ENCODE data around the gene NR2F6.
"Not testable (repeated sequence)": the region's sequence is repeated elsewhere in the genome, so short reads cannot be mapped to it uniquely, and the experiment has no call there.

NR2F6 gene

DNA sequence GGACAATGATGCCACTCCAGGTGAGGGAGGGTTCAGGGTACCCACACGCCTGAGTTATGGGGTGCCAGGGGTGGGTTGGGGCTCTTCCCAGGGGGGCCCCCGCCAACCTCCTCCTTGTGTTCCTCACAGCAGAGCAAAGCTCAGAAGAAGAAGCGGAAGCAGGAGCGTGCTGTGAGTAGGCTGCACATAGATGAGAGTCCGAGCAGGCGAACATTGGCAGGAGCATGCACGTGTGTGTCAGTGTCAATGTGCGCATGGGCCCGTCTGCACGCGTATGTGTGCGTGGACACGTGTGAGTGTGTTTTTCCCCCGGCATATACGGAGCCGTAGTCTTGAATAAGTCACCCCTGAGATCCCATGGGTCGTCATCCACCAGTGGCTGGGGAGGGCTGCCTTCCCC is 43.0 kb downstream of the NR2F6 start:
- Histone ChIP-seq H3K9me3 (ENCODE audit: insufficient read depth, low read depth, low read length) (no peaks in the 10 kb centered on the region), H3K36me3 (ENCODE audit: insufficient read depth, low read depth, low read length) (peaks cover 43% of the 10 kb centered on the region), H3K4me1 (ENCODE audit: insufficient read depth, low read length) (no peaks in the 10 kb centered on the region), H3K4me3 (ENCODE audit: low read length) (no peak overlapping the region), H3K9ac (ENCODE audit: low read depth, low read length) (no peak overlapping the region), H3K27me3 (ENCODE audit: insufficient read depth, low read length) (no peaks in the 10 kb centered on the region), H3K27ac (ENCODE audit: low read length) (no peak overlapping the region)

DNA sequence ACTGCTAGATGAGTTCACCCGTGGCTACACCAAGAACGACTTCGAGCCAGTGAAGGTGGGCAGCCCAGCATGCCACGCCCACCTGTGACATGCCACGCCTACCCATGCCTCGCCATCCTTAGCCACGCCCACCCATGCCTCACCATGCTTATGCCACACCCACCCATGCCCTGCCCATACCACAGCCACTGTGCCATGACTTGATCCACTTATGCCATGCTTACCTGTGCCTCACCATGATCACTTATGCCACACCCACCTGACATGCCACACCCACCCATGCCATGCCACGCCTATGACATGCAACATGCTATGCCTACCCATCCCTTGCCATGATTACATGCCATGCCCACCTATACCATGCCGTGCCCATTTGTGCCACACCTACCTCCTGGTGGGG is 43.5 kb downstream of the NR2F6 start:
- H3K27me3 ChIP-seq (ENCODE audit: insufficient read depth, low read length): no peaks in the 10 kb centered on the region
- no peak overlapping the region for H3K27ac ChIP-seq (ENCODE audit: low read length)
- H3K9me3 ChIP-seq (ENCODE audit: insufficient read depth, low read depth, low read length): no peaks in the 10 kb centered on the region
- no peaks in the 10 kb centered on the region for H3K4me1 ChIP-seq (ENCODE audit: insufficient read depth, low read length)
- H3K4me3 ChIP-seq (ENCODE audit: low read length): no peak overlapping the region
- no peak overlapping the region for H3K9ac ChIP-seq (ENCODE audit: low read depth, low read length)
- H3K36me3 ChIP-seq (ENCODE audit: insufficient read depth, low read depth, low read length): peaks cover 45% of the 10 kb centered on the region

DNA sequence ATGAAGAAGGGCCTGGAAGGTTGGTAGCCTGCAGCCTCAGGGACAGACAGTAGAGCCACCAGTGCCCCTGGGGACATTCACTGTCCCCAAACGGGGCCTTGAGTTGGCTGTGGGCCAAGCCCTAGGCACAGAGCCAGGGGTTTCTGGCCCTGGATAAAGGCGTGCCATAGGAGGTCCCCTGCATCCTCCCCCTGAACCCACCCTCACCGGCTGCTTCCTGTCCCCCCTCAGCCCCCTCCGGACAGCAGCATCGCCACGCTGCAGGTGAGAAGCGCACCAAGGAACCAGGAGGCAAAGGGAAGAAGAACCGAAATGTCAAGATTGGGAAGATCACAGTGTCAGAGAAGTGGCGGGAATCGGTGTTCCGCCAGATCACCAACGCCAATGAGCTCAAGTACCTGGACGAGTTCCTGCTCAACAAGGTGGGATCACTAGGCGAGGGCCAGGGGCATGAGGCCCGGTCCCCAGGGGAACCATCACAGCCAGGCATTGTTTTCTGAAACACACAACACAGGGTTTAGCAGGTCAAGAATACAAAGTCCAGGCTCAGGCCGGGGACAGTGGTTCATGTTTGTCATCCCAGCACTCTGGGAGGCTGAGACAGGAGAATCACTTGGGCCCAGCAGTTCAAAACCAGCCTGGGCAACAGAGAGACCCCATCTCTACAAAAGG is 45.2 kb downstream of the NR2F6 start:
- Histone ChIP-seq H3K4me1 (ENCODE audit: insufficient read depth, low read length) (no peaks in the 10 kb centered on the region), H3K4me3 (ENCODE audit: low read length) (no peak overlapping the region), H3K36me3 (ENCODE audit: insufficient read depth, low read depth, low read length) (peaks cover 41% of the 10 kb centered on the region), H3K9ac (ENCODE audit: low read depth, low read length) (no peak overlapping the region), H3K27ac (ENCODE audit: low read length) (no peak overlapping the region), H3K27me3 (ENCODE audit: insufficient read depth, low read length) (no peaks in the 10 kb centered on the region), H3K9me3 (ENCODE audit: insufficient read depth, low read depth, low read length) (no peaks in the 10 kb centered on the region)

DNA sequence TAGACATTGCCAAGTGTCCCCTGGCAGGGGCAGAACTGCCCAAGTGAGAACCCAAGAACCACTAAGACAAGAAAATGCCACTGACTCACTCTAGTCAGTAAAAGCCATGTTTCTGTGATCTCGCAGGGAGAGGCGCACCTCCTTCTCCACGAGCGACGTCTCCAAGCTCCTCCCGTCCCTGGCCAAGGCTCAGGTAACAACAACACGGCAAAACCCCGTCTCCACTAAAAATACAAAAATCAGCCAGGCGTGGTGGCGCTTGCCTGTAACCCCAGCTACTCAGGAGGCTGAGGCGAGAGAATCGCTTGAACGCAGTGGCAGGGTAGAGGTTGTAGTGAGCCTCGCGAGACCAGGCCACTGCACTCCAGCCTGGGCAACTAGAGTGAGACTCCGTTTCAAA is 48.1 kb downstream of the NR2F6 start:
- Histone ChIP-seq H3K9ac (ENCODE audit: low read depth, low read length) (no peak overlapping the region), H3K4me1 (ENCODE audit: insufficient read depth, low read length) (no peaks in the 10 kb centered on the region), H3K27me3 (ENCODE audit: insufficient read depth, low read length) (no peaks in the 10 kb centered on the region), H3K27ac (ENCODE audit: low read length) (no peak overlapping the region), H3K36me3 (ENCODE audit: insufficient read depth, low read depth, low read length) (peaks cover 64% of the 10 kb centered on the region), H3K9me3 (ENCODE audit: insufficient read depth, low read depth, low read length) (no peaks in the 10 kb centered on the region), H3K4me3 (ENCODE audit: low read length) (no peak overlapping the region)

DNA sequence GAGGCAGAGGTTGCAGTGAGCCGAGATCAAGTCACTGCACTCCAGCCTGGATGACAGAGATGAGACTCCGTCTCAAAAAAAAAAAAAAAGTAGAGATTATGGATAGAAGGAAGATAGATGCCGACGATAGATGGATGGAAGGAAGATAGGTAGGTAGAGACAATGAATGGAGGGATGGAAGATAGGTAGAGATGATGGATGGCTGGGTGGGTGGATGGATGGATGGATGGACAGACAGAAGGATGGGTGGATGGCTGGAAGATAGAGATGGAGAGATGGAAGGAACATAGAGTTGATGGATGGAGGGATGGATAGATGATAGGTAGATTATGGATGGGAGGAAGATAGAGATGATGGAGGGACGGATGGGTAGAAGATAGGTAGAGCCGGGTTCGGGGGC is 49.1 kb downstream of the NR2F6 start:
- no peak overlapping the region for H3K4me3 ChIP-seq (ENCODE audit: low read length)

DNA sequence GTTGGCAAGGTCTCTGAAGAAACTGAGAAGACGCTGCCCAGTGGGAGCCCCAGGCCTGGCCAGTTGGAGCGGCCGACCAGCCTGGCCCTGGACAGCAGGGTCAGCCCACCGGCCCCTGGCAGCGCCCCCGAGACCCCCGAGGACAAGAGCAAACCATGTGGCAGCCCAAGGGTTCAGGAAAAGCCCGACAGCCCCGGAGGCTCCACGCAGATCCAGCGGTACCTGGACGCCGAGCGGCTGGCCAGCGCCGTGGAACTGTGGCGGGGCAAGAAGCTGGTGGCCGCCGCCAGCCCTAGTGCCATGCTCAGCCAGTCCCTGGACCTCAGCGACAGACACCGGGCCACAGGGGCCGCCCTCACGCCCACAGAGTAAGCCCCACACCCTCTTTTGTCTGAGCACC is 50.6 kb downstream of the NR2F6 start:
- Histone ChIP-seq H3K36me3 (ENCODE audit: insufficient read depth, low read depth, low read length) (peaks cover 55% of the 10 kb centered on the region), H3K4me3 (ENCODE audit: low read length) (no peak overlapping the region), H3K9ac (ENCODE audit: low read depth, low read length) (no peak overlapping the region), H3K4me1 (ENCODE audit: insufficient read depth, low read length) (no peaks in the 10 kb centered on the region), H3K27me3 (ENCODE audit: insufficient read depth, low read length) (no peaks in the 10 kb centered on the region), H3K9me3 (ENCODE audit: insufficient read depth, low read depth, low read length) (no peaks in the 10 kb centered on the region), H3K27ac (ENCODE audit: low read length) (no peak overlapping the region)

More for the DNA sequence above, 49.1 kb downstream of the NR2F6 start:
- no peak overlapping the region for H3K27ac ChIP-seq (ENCODE audit: low read length)
- H3K9me3 ChIP-seq (ENCODE audit: insufficient read depth, low read depth, low read length): no peaks in the 10 kb centered on the region
- H3K9ac ChIP-seq (ENCODE audit: low read depth, low read length): no peak overlapping the region
- peaks cover 58% of the 10 kb centered on the region for H3K36me3 ChIP-seq (ENCODE audit: insufficient read depth, low read depth, low read length)
- H3K27me3 ChIP-seq (ENCODE audit: insufficient read depth, low read length): no peaks in the 10 kb centered on the region
- H3K4me1 ChIP-seq (ENCODE audit: insufficient read depth, low read length): no peaks in the 10 kb centered on the region

DNA sequence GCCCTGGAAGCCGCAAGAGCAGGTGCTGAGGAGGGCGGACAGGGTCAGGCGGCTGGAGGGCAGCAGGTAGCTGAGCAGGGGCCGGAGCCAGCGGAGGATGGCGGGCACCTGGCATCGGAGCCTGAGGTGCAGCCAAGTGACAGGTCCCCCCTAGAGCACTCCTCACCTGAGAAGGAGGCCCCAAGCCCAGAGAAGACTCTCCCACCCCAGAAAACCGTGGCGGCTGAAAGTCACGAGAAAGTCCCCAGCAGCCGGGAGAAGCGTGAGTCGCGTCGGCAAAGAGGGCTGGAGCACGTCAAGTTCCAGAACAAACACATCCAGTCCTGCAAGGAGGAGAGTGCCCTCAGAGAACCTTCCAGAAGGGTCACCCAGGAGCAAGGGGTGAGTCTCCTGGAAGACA is 51.1 kb downstream of the NR2F6 start:
- Histone ChIP-seq H3K9ac (ENCODE audit: low read depth, low read length) (no peak overlapping the region), H3K4me1 (ENCODE audit: insufficient read depth, low read length) (no peaks in the 10 kb centered on the region), H3K27ac (ENCODE audit: low read length) (no peak overlapping the region), H3K4me3 (ENCODE audit: low read length) (no peak overlapping the region), H3K27me3 (ENCODE audit: insufficient read depth, low read length) (no peaks in the 10 kb centered on the region), H3K36me3 (ENCODE audit: insufficient read depth, low read depth, low read length) (peaks cover 54% of the 10 kb centered on the region), H3K9me3 (ENCODE audit: insufficient read depth, low read depth, low read length) (no peaks in the 10 kb centered on the region)

DNA sequence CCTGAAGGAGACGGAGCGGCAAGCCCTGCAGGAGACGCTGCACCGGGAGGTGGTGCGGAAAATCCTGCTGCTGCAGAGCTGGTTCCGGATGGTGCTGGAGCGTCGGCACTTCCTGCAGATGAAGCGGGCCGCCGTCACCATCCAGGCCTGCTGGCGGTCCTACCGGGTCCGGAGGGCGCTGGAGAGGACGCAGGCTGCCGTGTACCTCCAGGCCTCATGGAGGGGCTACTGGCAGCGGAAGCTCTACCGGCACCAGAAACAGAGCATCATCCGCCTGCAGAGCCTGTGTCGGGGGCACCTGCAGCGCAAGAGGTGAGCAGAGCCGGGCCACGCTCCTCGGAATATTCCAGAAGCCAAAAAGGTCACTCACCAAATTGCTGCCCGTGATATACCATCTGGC is 53.0 kb downstream of the NR2F6 start:
- no peak overlapping the region for H3K27ac ChIP-seq (ENCODE audit: low read length)
- peaks cover 61% of the 10 kb centered on the region for H3K36me3 ChIP-seq (ENCODE audit: insufficient read depth, low read depth, low read length)
- H3K4me3 ChIP-seq (ENCODE audit: low read length): no peak overlapping the region
- no peaks in the 10 kb centered on the region for H3K27me3 ChIP-seq (ENCODE audit: insufficient read depth, low read length)
- H3K9me3 ChIP-seq (ENCODE audit: insufficient read depth, low read depth, low read length): no peaks in the 10 kb centered on the region
- H3K9ac ChIP-seq (ENCODE audit: low read depth, low read length): no peak overlapping the region
- H3K4me1 ChIP-seq (ENCODE audit: insufficient read depth, low read length): no peaks in the 10 kb centered on the region

DNA sequence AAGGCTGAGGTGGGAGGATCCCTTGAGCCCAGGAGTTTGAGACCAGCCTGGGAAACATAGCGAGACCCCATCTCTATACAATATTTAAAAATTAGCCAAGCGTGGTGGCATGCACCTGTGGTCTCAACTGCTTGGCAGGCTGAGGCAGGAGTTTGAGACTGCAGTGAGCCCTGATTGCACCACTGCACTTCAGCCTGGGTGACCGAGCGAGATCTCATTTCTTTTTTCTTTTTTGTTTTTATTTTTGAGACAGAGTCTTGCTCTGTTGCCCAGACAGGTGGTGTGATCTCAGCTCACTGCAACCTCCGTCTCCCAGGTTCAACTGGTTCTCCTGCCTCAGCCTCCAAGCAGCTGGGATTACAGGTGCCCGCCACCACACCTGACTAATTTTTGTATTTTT is 54.0 kb downstream of the NR2F6 start:
- H3K9me3 ChIP-seq (ENCODE audit: insufficient read depth, low read depth, low read length); H3K4me3 ChIP-seq (ENCODE audit: low read length); H3K27me3 ChIP-seq (ENCODE audit: insufficient read depth, low read length); H3K4me1 ChIP-seq (ENCODE audit: insufficient read depth, low read length); H3K9ac ChIP-seq (ENCODE audit: low read depth, low read length); H3K27ac ChIP-seq (ENCODE audit: low read length): not testable (repeated sequence)
- peaks cover 60% of the 10 kb centered on the region for H3K36me3 ChIP-seq (ENCODE audit: insufficient read depth, low read depth, low read length)

DNA sequence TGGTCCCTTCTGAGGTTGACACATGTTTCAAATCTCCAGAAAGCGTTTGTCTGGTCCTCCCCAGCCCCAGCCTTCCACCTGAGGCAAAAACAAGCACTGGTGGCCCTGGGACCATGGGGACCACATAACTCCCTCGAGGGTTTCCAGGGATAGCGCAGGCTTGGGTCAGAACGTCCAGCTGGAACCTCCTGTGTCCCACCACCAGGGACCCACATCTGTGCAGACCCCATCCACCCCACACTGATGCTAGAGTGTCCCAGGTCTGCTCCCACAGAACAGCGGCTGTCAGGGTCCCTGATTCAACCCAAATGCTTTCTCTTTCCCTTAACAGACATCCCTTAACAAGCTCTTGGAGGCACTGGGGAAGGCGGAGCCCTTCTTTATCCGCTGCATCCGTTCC is 60.1 kb downstream of the NR2F6 start:
- peaks cover 41% of the 10 kb centered on the region for H3K36me3 ChIP-seq (ENCODE audit: insufficient read depth, low read depth, low read length)
- H3K4me3 ChIP-seq (ENCODE audit: low read length): no peak overlapping the region
- no peak overlapping the region for H3K27ac ChIP-seq (ENCODE audit: low read length)
- H3K9ac ChIP-seq (ENCODE audit: low read depth, low read length): no peak overlapping the region
- peaks cover 5% of the 10 kb centered on the region; the same call in 1 of the 2 replicates for H3K4me1 ChIP-seq (ENCODE audit: insufficient read depth, low read length)
- H3K27me3 ChIP-seq (ENCODE audit: insufficient read depth, low read length): no peaks in the 10 kb centered on the region
- H3K9me3 ChIP-seq (ENCODE audit: insufficient read depth, low read depth, low read length): no peaks in the 10 kb centered on the region

DNA sequence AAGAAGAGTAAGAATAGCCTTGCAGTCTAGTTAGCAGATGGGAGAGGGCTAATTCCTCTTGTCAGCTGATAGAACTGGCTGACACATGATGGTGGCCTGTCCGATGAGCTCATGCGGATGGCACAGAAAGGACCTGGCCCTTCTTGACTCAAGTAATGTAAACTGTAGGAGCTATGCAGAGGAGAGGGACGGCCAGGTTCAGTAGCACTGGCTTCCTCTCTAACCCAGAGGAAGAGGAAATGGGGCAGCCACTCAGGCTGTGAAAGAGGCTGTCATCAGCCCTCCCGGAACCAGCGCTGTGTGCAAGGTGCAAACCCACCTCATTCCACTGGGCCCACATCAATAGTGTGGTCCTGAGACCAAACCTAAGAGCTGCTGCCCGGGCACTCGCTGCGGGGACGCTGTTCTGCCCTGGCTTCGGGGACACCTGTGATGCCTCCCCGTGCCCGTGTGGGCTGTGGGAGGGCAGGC is 61.3 kb downstream of the NR2F6 start:
- no peak overlapping the region for H3K9ac ChIP-seq (ENCODE audit: low read depth, low read length)

DNA sequence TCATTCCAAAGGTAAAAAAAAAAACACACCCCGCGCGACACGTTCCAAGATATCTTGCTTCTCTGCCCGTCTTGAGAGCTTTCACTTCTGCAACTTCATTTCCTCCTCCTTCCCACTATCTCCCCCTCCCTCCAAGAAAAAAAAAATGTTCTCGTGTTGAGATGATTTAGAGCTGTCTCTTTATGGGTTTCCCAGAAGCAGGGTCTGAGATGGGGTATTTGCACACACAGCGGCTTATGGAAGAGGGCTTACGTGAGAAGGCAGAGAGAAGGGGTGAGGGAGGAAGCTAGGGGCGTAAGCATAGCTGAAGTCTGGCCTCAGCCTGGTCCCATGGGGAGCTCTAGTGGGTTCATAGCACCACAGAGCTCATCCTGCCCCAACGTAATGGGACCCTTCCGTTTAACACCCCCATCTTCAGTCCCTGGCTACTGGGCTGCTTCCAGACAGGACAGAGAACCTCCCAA is 61.8 kb downstream of the NR2F6 start:
- Histone ChIP-seq H3K9ac (ENCODE audit: low read depth, low read length) (no peak overlapping the region), H3K27ac (ENCODE audit: low read length) (no peak overlapping the region), H3K27me3 (ENCODE audit: insufficient read depth, low read length) (no peaks in the 10 kb centered on the region), H3K9me3 (ENCODE audit: insufficient read depth, low read depth, low read length) (no peaks in the 10 kb centered on the region), H3K36me3 (ENCODE audit: insufficient read depth, low read depth, low read length) (peaks cover 31% of the 10 kb centered on the region; the same call in 1 of the 2 replicates), H3K4me1 (ENCODE audit: insufficient read depth, low read length) (peaks cover 5% of the 10 kb centered on the region; the same call in 1 of the 2 replicates), H3K4me3 (ENCODE audit: low read length) (no peak overlapping the region)

More for the DNA sequence above, 61.3 kb downstream of the NR2F6 start:
- Histone ChIP-seq H3K36me3 (ENCODE audit: insufficient read depth, low read depth, low read length) (peaks cover 36% of the 10 kb centered on the region), H3K9me3 (ENCODE audit: insufficient read depth, low read depth, low read length) (no peaks in the 10 kb centered on the region), H3K27ac (ENCODE audit: low read length) (no peak overlapping the region), H3K4me1 (ENCODE audit: insufficient read depth, low read length) (peaks cover 5% of the 10 kb centered on the region; the same call in 1 of the 2 replicates), H3K4me3 (ENCODE audit: low read length) (no peak overlapping the region), H3K27me3 (ENCODE audit: insufficient read depth, low read length) (no peaks in the 10 kb centered on the region)

All from iPS-20b (cell line).